ENCODE measurements around the gene PLAC1. TPM values are rescaled to one million over a fixed set of nuclear protein-coding genes. Genes with fewer than 3 reads are reported as not detected.

PLAC1 gene
- total RNA-seq, 1 donor from 2014 or later, result not detected

GRCh38 chrX:134636851-134637250, 21.4 kb downstream of the PLAC1 start:
- ATAC-seq, result no peak
- DNase-seq (ENCODE audit: missing footprints), result no peak
- intact Hi-C loops (cut with DNase I), result no loop called here

- DNase-seq (ENCODE audit: missing footprints), result no peak
- intact Hi-C loops (cut with DNase I), result no loop called here
Measured at GRCh38 chrX:134634691-134635090, 23.6 kb downstream of the PLAC1 start.

GRCh38 chrX:134633832-134634231, 24.4 kb downstream of the PLAC1 start:
- ATAC-seq (no peak), DNase-seq (ENCODE audit: missing footprints) (no peak)
- intact Hi-C loops (cut with DNase I), result no loop called here

More at GRCh38 chrX:134634691-134635090, 23.6 kb downstream of the PLAC1 start:
- no peak for ATAC-seq

GRCh38 chrX:134633394-134633793, 24.9 kb downstream of the PLAC1 start:
- intact Hi-C loops (cut with DNase I), result no loop called here
- DNase-seq (ENCODE audit: missing footprints) (no peak), ATAC-seq (no peak)

GRCh38 chrX:134632355-134632754, 25.9 kb downstream of the PLAC1 start:
- no peak for ATAC-seq
- intact Hi-C loops (cut with DNase I), result no loop called here

GRCh38 chrX:134631426-134632346, 26.6 kb downstream of the PLAC1 start:
- no peak for ATAC-seq
- intact Hi-C loops (cut with DNase I), result no loop called here
- DNase-seq (ENCODE audit: missing footprints), result no peak

More at GRCh38 chrX:134632355-134632754, 25.9 kb downstream of the PLAC1 start:
- no peak for DNase-seq (ENCODE audit: missing footprints)

GRCh38 chrX:134628663-134629062, 29.6 kb downstream of the PLAC1 start:
- no peak for ATAC-seq
- intact Hi-C loops (cut with DNase I), result no loop called here

GRCh38 chrX:134626434-134626833, 31.8 kb downstream of the PLAC1 start:
- peak; percentile 53 for ATAC-seq
- intact Hi-C loops (cut with DNase I), result no loop called here

More at GRCh38 chrX:134628663-134629062, 29.6 kb downstream of the PLAC1 start:
- no peak for DNase-seq (ENCODE audit: missing footprints)

GRCh38 chrX:134625315-134625718, 33.0 kb downstream of the PLAC1 start:
- DNase-seq (ENCODE audit: missing footprints) (no peak), ATAC-seq (peak; percentile 64)
- intact Hi-C loops (cut with DNase I), result no loop called here

More at GRCh38 chrX:134626434-134626833, 31.8 kb downstream of the PLAC1 start:
- DNase-seq (ENCODE audit: missing footprints), result no peak

- intact Hi-C loops (cut with DNase I), result no loop called here
- DNase-seq (ENCODE audit: missing footprints), result no peak
- ATAC-seq, result no peak
Measured at GRCh38 chrX:134624046-134624430, 34.2 kb downstream of the PLAC1 start.

- intact Hi-C loops (cut with DNase I), result no loop called here
- ATAC-seq (no peak), DNase-seq (ENCODE audit: missing footprints) (no peak)
Measured at GRCh38 chrX:134623293-134624045, 34.8 kb downstream of the PLAC1 start.

- no peak for ATAC-seq
- DNase-seq (ENCODE audit: missing footprints), result no peak
- intact Hi-C loops (cut with DNase I), result no loop called here
Measured at GRCh38 chrX:134622813-134623185, 35.5 kb downstream of the PLAC1 start.

- DNase-seq (ENCODE audit: missing footprints) (no peak), ATAC-seq (no peak)
- intact Hi-C loops (cut with DNase I), result no loop called here
Measured at GRCh38 chrX:134622056-134622812, 36.0 kb downstream of the PLAC1 start.

GRCh38 chrX:134619838-134620237, 38.4 kb downstream of the PLAC1 start:
- ATAC-seq (no peak), DNase-seq (ENCODE audit: missing footprints) (no peak)
- intact Hi-C loops (cut with DNase I), result no loop called here

GRCh38 chrX:134613396-134613795, 44.9 kb downstream of the PLAC1 start:
- DNase-seq (ENCODE audit: missing footprints) (no peak), ATAC-seq (no peak)
- intact Hi-C loops (cut with DNase I), result no loop called here

- no peak for ATAC-seq
- intact Hi-C loops (cut with DNase I), result no loop called here
- no peak for DNase-seq (ENCODE audit: missing footprints)
Measured at GRCh38 chrX:134608153-134608552, 50.1 kb downstream of the PLAC1 start.

GRCh38 chrX:134607523-134607922, 50.7 kb downstream of the PLAC1 start:
- ATAC-seq (no peak), DNase-seq (ENCODE audit: missing footprints) (no peak)
- intact Hi-C loops (cut with DNase I), result no loop called here

- DNase-seq (ENCODE audit: missing footprints), result no peak
- ATAC-seq, result peak; percentile 65
- intact Hi-C loops (cut with DNase I), result no loop called here
Measured at GRCh38 chrX:134604701-134605311, 53.5 kb downstream of the PLAC1 start.
